HAP-1 (cell line): ENCODE results near the gene SRSF8.
"Not testable (repeated sequence)": the region's sequence is repeated elsewhere in the genome, so short reads cannot be mapped to it uniquely, and the experiment has no call there.

ENCODE experiments used
- DNase-seq, 2 experiments: peaks; one replicate each; pipeline ENCODE4 v3.0.0-alpha.2; 2016 to 2020; ENCODE audit warnings: low spot score in 2 of 2
- H3K27me3 ChIP-seq: fragments of 250-450 bp; sonication (Bioruptor Pico); 2 replicates; pipeline ENCODE4 v1.5.1; 2020; ENCODE audit warnings: low read depth, mild to moderate bottlenecking, moderate library complexity
- H3K36me3 ChIP-seq: fragments of 250-450 bp; sonication (Bioruptor Pico); replicated peaks from 2 replicates; pipeline ENCODE4 v1.5.1; 2020; ENCODE audit warnings: mild to moderate bottlenecking
- H3K4me1 ChIP-seq: fragments of 250-450 bp; sonication (Bioruptor Pico); 2 replicates; pipeline ENCODE4 v1.5.1; 2020; ENCODE audit warnings: mild to moderate bottlenecking
- H3K4me3 ChIP-seq: fragments of 250-450 bp; sonication (Bioruptor Pico); 2 replicates; pipeline ENCODE4 v1.5.1; 2020; ENCODE audit warnings: mild to moderate bottlenecking, moderate library complexity
- H3K9me3 ChIP-seq: fragments of 250-450 bp; sonication (Bioruptor Pico); 2 replicates; pipeline ENCODE4 v1.5.1; 2020; ENCODE audit warnings: mild to moderate bottlenecking, moderate library complexity
- in situ Hi-C: fragments of 300-500 bp; cut with MboI; formaldehyde crosslinking; loops from 3 replicates; pipeline ENCODE4 v1.14.3; 2020; ENCODE audit warnings: low sequenced_read_pairs, inconsistent platforms, mixed read lengths

The SRSF8 gene

GRCh38 chr11:95108671-95109551 is 42.2 kb downstream of the SRSF8 start:
- no peaks in the 10 kb centered on the region for H3K27me3 ChIP-seq
- no peaks in the 10 kb centered on the region for H3K9me3 ChIP-seq
- no peaks in the 10 kb centered on the region for H3K36me3 ChIP-seq
- H3K4me1 ChIP-seq: no peaks in the 10 kb centered on the region
- no peak overlapping the region for H3K4me3 ChIP-seq
- DNase-seq: no peak
- in situ Hi-C loops: no loop called here

- DNase-seq, in situ Hi-C loops, H3K4me3 ChIP-seq, H3K27me3 ChIP-seq, H3K4me1 ChIP-seq, H3K9me3 ChIP-seq, H3K36me3 ChIP-seq: not testable (repeated sequence)
These were observed 44.8 kb downstream of the SRSF8 start for GRCh38 chr11:95111471-95111870.

- Histone ChIP-seq H3K4me3 (no peak overlapping the region), H3K27me3 (no peaks in the 10 kb centered on the region), H3K4me1 (no peaks in the 10 kb centered on the region), H3K36me3 (no peaks in the 10 kb centered on the region), H3K9me3 (no peaks in the 10 kb centered on the region)
- DNase-seq: no peak
- in situ Hi-C loops: no loop called here
These were observed 45.3 kb downstream of the SRSF8 start for GRCh38 chr11:95111923-95112540.

GRCh38 chr11:95115597-95115996 is 48.9 kb downstream of the SRSF8 start:
- DNase-seq: no peak
- Histone ChIP-seq H3K9me3 (no peaks in the 10 kb centered on the region), H3K4me3 (no peak overlapping the region), H3K27me3 (no peaks in the 10 kb centered on the region), H3K36me3 (no peaks in the 10 kb centered on the region), H3K4me1 (no peaks in the 10 kb centered on the region)
- in situ Hi-C loops: no loop called here

GRCh38 chr11:95119361-95120060 is 52.8 kb downstream of the SRSF8 start:
- Histone ChIP-seq H3K27me3 (no peaks in the 10 kb centered on the region), H3K9me3 (no peaks in the 10 kb centered on the region), H3K36me3 (no peaks in the 10 kb centered on the region), H3K4me3 (no peak overlapping the region), H3K4me1 (no peaks in the 10 kb centered on the region)
- no peak for DNase-seq
- in situ Hi-C loops: no loop called here
